Breast epithelium (tissue), 3 donors: ENCODE data around the gene GRIK1.

Source experiments
- POLR2AphosphoS5 ChIP-seq, 3 donors: sonication (generic); formaldehyde crosslinking; IDR thresholded peaks; one replicate each; pipeline ENCODE4 v1.6.1; 2017; ENCODE audit warnings: antibody characterized with exemption in 3 of 3
- TF ChIP-seq, protein P1 (sequence below), 3 donors: fragments of 450-650 bp; IDR thresholded peaks; one replicate each; pipeline ENCODE4 v1.5.1; 2016 to 2017; ENCODE audit warnings: antibody characterized with exemption in 3 of 3, mild to moderate bottlenecking in 3 of 3, moderate library complexity in 3 of 3

DNA sequence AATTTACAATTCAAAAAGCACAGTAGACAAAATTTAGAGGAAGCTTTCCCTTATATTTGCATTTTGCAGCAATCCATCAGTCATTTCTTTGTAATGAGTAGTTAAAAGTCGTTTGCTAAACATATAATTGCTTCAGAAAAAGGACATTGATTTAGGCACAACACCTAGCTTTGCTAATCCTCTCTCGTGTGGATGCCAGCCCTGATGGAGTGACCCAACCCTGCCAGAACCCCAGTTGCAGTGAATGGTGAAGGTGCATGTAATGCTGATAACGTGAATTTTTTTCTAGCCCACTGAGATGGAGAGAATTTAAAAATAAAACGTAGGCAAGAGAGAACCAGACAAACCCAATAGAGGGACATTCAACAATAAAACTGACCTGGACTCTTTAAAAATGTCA lies 263.4 kb downstream of the GRIK1 start:
- TF ChIP-seq, protein P1, sequence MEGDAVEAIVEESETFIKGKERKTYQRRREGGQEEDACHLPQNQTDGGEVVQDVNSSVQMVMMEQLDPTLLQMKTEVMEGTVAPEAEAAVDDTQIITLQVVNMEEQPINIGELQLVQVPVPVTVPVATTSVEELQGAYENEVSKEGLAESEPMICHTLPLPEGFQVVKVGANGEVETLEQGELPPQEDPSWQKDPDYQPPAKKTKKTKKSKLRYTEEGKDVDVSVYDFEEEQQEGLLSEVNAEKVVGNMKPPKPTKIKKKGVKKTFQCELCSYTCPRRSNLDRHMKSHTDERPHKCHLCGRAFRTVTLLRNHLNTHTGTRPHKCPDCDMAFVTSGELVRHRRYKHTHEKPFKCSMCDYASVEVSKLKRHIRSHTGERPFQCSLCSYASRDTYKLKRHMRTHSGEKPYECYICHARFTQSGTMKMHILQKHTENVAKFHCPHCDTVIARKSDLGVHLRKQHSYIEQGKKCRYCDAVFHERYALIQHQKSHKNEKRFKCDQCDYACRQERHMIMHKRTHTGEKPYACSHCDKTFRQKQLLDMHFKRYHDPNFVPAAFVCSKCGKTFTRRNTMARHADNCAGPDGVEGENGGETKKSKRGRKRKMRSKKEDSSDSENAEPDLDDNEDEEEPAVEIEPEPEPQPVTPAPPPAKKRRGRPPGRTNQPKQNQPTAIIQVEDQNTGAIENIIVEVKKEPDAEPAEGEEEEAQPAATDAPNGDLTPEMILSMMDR (IDR thresholded peaks at IDR 0.05): no peak
- no peak for TF ChIP-seq POLR2AphosphoS5 (IDR thresholded peaks at IDR 0.05)
